ENCODE data around the gene NANOS3.
"Not testable (repeated sequence)": the region's sequence is repeated elsewhere in the genome, so short reads cannot be mapped to it uniquely, and the experiment has no call there.

NANOS3 gene

DNA sequence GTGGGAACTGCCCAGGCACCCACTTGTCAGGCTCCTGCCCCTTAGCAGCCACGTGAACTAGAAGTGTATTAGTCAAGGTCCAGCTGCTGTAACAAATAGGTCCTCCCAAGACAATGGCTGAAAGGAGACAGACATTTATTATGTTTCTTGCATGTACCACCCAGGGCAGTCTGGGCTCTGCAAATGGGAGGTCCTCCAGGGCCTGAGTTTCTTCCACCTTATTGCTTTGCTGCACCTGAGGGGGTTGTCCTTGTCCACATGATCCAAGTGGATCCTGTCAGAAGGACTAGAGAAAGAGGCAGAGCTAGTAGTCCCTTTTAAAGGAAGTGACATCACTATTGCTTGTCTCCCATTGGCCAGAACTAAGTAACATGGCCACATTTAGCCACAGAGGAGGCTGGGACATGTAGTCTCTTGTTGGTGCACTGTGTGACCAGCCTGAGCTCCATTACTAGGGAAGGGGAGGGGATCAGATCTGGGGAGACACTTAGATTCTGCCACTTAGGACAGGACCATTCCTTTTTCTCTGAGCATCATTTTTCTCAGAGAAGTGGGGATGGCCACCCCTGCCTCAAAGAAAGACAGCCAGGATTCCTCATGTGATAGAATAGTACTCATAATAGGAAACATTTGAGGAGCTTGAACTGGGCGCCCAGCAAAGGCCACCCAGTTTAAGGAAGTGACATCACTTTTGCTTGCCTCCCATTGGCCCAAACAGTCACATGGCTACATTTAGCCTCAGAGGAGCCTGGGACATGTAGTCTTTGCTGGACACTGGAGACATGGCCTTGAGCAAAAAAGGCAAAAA, 44.2 kb downstream of the NANOS3 start:
- DNase-seq (ENCODE audit: low spot score), result peak; percentile 48

DNA sequence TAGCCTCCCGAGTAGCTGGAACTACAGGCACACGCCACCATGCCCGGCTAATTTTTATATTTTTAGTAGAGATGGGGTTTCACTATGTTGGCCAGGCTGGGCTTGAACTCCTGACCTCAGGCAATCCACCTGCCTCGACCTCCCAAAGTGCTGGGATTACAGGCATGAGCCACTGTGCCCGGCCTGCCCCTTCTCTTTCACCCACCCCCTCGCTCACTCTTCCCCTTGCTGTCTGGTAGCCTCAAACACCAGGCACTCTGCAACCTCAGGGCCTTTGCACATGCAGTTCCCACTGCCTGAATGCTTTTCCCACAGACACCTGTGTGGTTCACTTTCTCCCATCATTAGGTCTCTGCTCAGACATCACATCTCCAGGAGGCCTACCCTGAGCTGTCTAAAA, 45.2 kb downstream of the NANOS3 start:
- DNase-seq (ENCODE audit: low spot score), result not testable (repeated sequence)

DNA sequence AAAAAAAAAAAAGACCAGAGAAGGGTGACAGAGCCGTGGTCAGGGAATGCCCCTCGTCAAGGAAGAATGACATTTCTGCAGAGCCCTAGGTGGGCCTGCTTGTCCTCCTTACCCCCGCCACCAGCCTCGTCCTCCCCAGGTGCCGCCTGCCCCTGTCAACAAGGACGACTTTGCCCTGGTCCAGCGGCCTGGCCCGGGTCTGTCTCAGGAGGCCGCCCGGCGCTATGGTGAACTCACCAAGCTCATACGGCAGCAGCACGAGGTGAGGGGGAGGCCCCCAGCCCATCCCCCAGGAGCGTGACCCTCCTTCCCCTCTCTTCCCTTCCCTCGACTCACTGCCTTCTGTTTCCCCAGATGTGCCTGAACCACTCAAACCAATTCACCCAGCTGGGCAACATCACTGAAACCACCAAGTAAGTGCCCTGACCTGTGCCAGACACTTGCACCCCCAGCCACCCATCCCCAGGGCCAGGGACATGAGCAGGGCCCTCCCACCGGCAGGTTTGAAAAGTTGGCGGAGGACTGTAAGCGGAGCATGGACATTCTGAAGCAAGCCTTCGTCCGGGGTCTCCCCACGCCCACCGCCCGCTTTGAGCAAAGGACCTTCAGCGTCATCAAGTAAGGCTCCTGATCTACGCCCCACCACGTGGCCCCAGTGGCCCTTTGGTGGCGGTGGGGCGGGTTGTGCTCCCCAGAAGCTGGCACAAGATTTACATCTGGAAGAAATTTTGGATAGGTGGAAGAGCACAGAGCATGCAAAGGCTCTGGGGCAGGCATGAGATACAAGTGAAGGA, 46.5 kb downstream of the NANOS3 start:
- no peak for DNase-seq (ENCODE audit: low spot score)

DNA sequence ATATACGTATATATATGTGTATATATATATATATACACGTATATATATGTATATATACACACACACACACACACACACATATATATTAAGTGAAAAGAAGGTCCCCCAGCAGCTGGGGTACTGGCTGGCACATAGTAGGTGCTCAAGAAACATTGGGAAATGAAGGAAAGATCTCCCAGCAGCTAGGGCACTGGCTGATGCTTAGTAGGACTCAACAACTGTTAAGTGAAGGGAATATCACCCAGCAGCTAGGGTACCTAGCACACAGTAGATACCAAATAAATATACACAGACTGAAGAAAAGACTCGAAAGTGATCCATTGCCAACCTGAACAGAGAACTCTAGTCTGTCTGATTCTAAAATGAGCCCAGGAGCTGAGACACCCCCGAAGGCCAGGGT, 49.1 kb downstream of the NANOS3 start:
- DNase-seq (ENCODE audit: low spot score), result no peak

DNA sequence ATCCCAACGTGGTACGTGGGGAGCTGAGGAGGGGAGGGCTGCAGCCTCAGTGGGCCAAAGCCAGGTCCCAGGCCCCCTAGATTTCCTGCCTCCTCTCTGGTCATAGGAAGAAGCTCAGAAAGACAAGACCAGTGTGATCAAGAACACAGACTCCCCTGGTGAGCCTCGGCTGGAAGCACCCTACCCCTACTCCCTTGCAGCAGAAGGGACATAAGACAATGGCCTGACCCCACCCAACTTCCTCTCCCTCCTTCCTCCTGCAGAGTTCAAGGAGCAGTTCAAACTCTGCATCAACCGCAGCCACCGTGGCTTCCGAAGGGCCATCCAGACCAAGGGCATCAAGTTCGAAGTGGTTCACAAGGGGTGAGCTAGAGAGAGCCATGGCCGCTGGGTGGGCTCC, 49.8 kb downstream of the NANOS3 start:
- DNase-seq (ENCODE audit: low spot score), result no peak

DNA sequence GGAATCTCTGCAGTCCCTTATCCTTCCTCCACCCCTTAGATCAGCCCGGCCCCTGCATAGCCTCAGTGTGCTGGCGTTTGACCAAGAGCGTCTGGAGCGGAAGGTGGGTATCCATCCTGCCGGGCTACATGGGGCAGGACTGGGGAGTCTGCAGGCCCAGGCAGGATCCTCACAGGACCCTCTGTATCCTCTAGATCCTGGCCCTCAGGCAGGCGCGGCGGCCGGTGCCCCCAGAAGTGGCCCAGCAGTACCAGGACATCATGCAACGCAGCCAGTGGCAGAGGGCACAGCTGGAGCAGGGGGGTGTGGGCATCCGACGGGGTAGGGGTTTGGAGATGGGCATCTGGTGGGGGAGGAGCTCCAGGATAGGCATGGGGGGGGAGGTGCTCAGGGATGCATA, 52.4 kb downstream of the NANOS3 start:
- no peak for DNase-seq (ENCODE audit: low spot score)

DNA sequence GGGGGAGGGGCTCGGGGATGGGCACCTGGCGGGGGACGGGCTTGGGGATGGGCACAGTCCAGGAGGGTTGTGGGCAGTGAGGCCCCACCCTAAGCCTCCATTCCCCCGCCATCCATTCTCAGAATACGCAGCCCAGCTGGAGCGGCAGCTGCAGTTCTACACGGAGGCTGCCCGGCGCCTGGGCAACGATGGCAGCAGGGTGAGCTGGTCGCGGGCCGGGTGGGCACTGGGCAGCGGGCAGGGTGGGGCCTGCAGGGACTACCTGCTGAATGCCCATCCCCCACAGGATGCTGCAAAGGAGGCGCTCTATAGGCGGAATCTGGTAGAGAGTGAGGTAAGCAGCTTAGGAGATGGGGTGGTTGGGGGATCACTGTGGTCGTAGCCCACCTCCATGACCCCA, 53.0 kb downstream of the NANOS3 start:
- DNase-seq (ENCODE audit: low spot score), result no peak
